KOPT-K1 (cell line): ENCODE data around the gene MYCN.
"Not testable (repeated sequence)": the region's sequence is repeated elsewhere in the genome, so short reads cannot be mapped to it uniquely, and the experiment has no call there.

Source experiments
- H3K27ac ChIP-seq: fragments of 200-600 bp; sonication (generic); 2 replicates; pipeline ENCODE4 v1.5.1; 2016; ENCODE audit warnings: antibody characterized with exemption, mild to moderate bottlenecking, low read depth, low read length; ENCODE audit not compliant: poor library complexity, severe bottlenecking
- H3K36me3 ChIP-seq: fragments of 200-600 bp; sonication (generic); 2 replicates; pipeline ENCODE4 v1.5.1; 2017; ENCODE audit warnings: antibody characterized with exemption, mild to moderate bottlenecking, low read length, moderate library complexity; ENCODE audit not compliant: insufficient read depth
- H3K9me3 ChIP-seq: fragments of 200-600 bp; sonication (generic); 2 replicates; pipeline ENCODE4 v1.5.1; 2017; ENCODE audit warnings: antibody characterized with exemption, low read length, mild to moderate bottlenecking; ENCODE audit not compliant: insufficient read depth, poor library complexity, severe bottlenecking

The MYCN gene

DNA sequence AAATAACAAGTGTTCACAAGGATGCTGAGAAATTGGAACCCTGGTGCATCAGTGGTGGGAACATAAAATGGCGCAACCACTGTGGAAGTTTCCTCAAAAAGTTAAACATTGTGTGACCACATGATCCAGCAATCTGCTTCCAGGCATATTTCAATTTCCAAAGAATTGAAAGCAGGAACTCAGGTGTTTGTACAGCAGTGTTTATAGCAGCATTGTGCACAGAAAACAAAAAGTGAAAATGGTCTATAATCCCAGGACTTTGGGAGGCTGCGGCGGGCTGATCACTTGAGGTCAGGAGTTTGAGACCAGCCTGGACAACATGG lies 38.6 kb upstream of the MYCN start:
- no peaks in the 10 kb centered on the region for H3K36me3 ChIP-seq
- no peak overlapping the region for H3K27ac ChIP-seq
- H3K9me3 ChIP-seq = peaks cover 17% of the 10 kb centered on the region

DNA sequence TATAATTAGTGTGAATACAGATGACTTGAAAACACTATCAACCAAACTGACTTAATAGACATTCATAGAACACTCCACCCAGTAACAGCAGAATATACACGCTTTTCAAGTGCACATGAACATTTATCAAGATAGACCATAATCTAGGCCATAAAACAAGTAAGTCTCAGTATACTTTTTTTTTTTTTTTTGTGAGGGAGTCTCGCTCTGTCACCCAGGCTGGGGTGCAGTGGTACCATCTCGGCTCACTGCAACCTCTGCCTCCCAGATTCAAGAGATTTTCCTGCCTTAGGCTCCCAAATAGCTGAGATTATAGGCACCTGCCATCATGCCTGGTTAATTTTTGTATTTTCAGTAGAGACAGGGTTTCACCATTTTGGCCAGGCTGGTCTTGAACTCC lies 36.4 kb upstream of the MYCN start:
- H3K27ac ChIP-seq, H3K9me3 ChIP-seq, H3K36me3 ChIP-seq: not testable (repeated sequence)

DNA sequence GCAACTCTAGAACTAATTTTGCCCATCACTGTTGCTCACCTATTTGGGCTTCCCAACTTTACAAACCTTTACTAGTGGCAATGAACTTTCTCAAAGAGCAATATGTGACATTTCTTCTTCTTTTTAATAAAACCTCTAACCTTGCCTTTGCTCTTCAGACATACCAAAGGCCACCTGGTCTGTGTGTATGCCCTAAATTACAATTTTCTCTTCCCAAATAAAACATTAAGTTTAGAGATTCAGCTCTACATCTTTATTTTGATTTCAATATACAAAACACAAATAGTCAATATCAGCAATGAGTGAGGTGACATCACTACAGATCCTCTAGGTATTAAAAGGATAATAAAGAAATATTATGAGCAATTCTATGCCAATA lies 35.1 kb upstream of the MYCN start:
- Histone ChIP-seq H3K27ac (no peak overlapping the region), H3K9me3 (no peaks in the 10 kb centered on the region), H3K36me3 (no peaks in the 10 kb centered on the region)

DNA sequence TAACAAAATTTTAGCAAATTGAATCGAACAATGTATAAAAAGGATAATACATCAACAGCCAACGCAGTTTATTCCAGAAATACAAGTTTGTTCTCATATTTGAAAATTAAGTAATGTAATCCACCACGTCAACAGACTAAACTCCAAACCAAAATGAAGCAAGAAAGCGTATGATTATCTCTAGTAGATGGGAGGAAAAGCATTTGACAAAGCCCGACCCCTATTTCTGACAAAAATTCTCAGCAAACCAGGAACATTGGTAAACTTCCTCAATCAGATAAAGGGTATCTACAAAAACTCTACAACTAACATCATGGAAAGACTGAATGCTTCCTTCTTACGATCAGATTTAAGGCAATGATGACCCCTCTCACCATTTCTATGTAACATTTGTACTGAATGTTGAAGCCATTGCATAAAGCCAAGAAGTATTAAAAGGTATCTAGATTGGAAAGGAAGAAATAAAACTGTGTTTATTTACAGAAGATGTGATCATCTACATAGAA lies 34.3 kb upstream of the MYCN start:
- no peaks in the 10 kb centered on the region for H3K36me3 ChIP-seq

DNA sequence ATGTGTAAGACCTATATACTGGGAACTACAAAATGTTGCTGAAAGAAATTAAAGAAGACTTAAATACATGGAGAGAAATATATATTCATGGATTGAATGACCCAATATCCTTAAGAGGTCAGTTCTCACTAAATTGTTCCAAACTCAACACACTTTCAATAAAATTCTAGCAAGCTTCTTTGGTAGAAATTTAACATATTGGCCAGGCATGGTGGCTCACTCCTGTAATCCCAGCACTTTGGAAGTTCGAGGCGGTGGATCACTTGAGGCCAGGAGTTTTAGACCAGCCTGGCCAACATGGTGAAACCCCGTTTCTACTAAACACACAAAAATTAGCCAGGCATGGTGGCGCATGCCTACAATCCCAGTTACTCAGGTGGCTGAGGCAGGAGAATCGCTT lies 33.6 kb upstream of the MYCN start:
- Histone ChIP-seq H3K36me3 (no peaks in the 10 kb centered on the region), H3K9me3 (no peaks in the 10 kb centered on the region), H3K27ac (no peak overlapping the region)

More for the DNA sequence above, 34.3 kb upstream of the MYCN start:
- no peaks in the 10 kb centered on the region for H3K9me3 ChIP-seq
- no peak overlapping the region for H3K27ac ChIP-seq

DNA sequence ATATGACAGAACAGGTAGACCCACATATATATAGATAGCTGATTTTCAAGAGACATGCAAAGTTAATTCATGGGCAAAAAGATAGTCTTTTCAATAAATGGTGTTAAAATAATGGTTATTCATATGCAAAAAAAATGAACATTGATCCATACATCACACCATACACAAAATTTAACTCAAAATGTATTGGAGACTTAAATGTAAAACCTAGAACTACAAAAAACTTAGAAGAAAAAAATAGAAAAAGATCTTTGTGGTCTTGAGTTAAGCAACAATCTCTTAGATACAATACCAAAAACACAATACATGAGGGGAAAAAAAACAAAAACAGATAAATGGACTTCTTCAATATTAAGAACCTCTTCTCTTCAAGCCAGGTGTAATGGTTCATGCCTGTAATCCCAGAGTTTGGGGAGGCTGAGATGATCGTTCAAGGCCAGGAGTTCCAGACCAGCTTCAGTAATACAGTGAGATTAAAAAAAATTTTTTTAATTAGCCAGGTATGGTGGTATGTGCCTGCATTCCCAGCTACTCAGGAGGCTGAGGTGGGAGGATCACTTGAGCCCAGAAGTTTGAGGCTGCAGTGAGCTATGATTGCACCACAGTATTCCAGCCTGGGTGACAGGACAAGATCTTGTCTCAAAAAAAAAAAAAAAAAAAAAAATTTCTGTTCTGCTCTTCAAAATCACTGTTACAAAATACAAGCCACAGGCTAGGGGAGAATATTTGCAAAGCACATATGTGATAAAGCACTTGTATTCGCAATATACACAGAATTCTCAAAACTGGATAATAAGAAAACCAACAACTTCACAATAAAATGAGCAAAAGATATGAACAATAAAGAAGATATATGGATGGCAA lies 32.7 kb upstream of the MYCN start:
- H3K36me3 ChIP-seq = no peaks in the 10 kb centered on the region
- H3K9me3 ChIP-seq = no peaks in the 10 kb centered on the region
- no peak overlapping the region for H3K27ac ChIP-seq

DNA sequence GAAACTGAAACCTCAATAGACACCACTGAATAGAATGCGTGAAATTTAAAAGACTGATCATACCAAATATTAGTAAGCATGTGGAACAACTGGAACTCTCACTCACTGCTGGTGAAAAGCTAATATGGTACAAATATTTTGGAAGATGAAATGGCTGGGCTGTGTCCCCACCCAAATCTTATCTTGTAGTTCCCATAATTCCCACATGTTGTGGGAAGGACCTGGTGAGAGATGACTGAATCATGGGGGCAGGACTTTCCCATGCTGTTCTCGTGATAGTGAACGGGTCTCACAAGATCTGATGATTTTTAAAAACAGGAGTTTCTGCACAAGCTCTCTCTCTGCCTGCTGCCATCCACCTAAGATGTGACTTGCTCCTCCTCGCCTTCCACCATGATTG lies 32.0 kb upstream of the MYCN start:
- Histone ChIP-seq H3K9me3 (no peaks in the 10 kb centered on the region), H3K27ac (no peak overlapping the region), H3K36me3 (no peaks in the 10 kb centered on the region)

DNA sequence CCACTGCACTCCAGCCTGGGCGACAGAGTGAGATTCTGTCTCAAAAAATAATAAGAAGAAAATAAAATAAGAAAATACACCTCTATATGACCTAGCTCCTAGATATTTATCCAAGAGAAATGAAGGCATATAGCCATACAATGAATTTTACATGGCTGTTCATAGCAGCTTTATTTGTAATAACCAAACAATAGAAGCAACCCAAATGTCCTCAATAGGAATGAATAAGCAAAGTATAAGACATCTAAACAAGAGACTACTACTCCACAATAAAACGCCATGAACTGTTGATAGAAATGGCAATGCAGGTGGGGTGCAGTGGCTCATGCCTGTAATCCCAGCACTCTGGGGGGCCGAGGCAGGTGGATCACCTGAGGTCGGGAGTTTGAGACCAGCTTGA lies 31.2 kb upstream of the MYCN start:
- no peak overlapping the region for H3K27ac ChIP-seq
- H3K36me3 ChIP-seq = no peaks in the 10 kb centered on the region
- H3K9me3 ChIP-seq = no peaks in the 10 kb centered on the region

DNA sequence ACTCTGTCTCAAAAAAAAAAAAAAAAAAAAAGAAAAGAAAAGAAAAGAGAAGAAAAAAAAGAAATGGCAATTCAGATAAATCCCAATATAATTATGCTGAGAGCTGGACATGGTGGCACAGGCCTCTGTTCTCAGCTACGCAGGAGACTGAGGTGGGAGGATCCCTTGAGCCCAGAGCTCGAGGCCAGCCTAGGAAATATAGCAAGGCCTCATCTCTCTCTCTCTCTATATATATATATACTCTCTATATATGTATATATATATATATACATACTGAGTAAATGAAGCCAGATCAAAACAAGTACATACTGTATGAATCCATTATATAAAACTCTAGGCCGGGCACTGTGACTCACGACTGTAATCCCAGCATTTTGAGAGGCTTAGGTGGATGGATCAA lies 30.6 kb upstream of the MYCN start:
- H3K9me3 ChIP-seq = no peaks in the 10 kb centered on the region
- no peaks in the 10 kb centered on the region for H3K36me3 ChIP-seq
- no peak overlapping the region for H3K27ac ChIP-seq

DNA sequence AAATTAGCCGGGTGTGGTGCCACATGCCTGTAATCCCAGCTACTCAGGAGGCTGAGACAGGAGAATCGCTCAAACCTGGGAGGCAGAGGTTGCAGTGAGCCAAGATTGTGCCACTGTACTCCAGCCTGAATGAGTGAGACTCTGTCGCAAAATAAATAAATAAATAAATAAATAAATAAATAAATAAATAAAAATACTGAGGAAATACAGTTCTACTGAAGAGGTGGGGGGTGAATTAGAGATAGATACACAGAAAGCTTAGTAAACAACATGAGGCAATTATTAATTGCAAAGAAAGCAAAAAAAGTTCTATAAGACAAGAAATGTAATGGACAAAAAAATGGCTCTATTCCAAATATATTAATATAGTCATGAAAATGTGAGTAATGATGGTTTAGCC lies 29.1 kb upstream of the MYCN start:
- H3K9me3 ChIP-seq, H3K36me3 ChIP-seq, H3K27ac ChIP-seq: not testable (repeated sequence)

DNA sequence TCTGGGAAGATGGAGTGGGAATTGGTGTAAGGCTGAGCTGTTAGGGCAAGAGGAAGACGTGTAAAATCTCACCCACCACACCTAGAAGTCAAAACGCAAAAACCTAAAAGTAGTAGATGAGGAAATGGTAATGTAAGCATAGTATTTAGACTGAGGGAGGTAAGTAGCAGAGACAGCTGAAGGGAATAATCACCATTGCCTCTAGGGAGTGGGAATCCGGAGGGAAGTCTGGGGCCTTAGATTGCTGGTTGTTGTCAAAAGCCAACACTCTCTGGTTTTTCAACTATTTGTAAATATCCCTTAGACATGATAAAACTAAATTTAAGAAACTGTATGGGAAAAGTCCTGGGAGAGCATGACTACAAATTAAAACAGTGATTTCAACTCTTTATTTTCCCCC lies 28.7 kb upstream of the MYCN start:
- Histone ChIP-seq H3K36me3 (no peaks in the 10 kb centered on the region), H3K27ac (no peak overlapping the region), H3K9me3 (no peaks in the 10 kb centered on the region)

DNA sequence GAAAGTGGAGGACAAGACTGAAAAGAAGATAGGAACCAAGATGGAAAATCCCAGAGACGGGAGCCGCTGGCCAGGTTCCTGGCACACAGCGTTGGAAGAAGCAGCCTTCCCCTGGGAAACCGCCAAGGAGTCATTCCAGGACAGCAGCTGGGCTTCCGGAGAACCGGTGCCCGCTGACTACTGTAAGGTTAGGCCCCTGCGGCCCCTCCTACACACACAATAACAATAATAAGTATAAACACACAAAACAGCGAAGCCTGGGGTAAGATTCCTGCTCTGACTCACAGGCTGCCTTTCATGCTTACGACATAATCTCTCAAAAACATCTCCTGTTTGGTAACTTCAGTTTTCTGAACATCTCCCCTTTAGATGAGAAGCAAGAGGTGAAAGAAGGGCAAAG lies 28.1 kb upstream of the MYCN start:
- Histone ChIP-seq H3K27ac (no peak overlapping the region), H3K9me3 (no peaks in the 10 kb centered on the region), H3K36me3 (no peaks in the 10 kb centered on the region)

DNA sequence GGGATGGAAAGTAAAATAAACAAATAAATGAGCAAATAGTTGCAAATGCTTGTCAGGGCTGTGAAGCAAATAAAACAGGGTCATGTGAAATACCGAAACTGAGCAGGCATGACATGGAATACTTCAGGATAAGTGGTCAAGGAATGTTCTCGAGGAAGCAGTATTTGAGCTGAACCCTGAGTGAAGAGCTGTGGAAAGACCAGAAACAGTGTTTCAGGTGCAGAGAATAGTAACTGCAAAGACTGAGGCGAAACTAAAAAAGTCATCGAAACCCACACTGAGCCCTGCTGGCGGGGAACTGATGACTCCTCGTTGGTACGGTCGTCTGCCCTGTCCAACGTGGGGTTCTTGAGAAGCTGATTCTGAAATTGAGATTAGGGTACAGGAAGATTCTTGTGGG lies 27.2 kb upstream of the MYCN start:
- Histone ChIP-seq H3K9me3 (no peaks in the 10 kb centered on the region), H3K27ac (no peak overlapping the region)

DNA sequence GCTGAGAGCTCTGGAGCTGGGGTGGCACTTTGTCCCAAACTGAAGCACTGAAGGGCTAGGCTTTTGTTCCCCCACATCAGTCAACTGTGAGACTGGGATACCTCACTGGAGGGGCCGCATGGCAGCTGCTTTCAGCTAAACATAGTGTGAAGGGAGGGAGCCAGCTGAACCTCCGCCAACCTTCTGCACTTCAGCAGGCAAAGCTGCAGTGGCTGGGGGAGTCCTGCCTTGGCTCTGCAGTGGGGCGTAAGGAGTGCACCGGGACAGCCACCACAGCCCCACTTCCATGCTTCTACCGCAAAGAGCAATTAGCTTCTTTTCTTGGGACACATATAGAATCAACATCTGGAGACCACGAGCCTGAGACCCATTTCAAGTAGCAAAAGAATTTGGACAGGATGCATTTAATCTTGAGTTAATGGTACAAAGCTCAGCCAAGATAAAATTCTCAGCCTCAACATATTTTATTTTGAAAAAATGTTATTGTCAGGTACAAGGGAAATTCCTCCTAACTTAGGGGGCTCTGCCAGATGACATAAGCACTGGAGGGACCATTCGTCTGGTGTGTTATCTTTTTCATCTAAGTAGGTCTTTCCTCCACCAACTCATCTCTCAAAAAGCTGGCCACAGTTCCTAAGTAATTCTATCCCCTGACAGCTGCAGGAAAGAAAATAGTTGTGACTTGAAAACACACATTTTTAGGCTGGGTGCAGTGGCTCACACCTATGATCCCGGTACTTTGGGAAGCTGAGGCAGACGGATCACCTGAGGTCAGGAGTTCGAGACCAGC lies 25.6 kb upstream of the MYCN start:
- Histone ChIP-seq H3K36me3 (no peaks in the 10 kb centered on the region), H3K27ac (no peak overlapping the region), H3K9me3 (no peaks in the 10 kb centered on the region)

More for the DNA sequence above, 27.2 kb upstream of the MYCN start:
- no peaks in the 10 kb centered on the region for H3K36me3 ChIP-seq

DNA sequence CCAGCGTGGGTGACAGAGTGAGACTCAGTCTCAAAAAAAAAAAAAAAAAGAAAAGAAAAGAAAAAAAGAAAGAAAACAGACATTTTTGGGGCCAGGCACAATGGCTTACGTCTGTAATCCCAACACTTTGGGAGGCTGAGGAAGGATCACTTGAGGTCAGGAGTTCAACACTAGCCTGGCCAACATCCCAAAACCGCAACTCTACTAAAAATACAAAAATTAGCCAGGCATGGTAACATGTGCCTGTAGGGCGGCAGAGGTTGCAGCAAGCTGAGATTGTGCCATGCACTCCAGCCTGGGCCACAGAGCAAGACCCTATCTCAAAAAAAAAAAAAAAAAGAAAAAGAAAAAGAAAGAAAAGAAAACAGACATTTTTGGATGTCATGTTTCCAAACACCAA lies 24.8 kb upstream of the MYCN start:
- not testable (repeated sequence) for H3K27ac ChIP-seq

DNA sequence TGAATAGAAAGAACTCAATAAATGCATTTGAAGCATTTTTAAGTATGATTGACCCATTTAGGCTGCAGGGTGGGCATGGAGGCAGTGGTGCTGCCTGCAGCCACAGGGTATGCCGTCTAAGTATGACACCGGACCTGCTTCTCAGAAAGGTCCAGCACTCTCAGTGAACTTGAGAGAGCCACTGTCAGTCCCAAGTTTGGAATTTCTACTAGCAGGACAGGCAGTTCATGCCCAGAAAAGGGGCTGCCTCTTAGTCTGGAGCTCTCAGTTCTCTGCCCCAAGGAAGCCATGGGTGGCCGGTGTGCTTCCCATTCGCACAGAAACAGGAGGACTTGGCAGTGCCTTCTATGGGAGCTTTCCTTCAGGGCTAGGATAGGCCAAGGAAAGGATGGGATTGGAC lies 24.0 kb upstream of the MYCN start:
- Histone ChIP-seq H3K27ac (no peak overlapping the region), H3K36me3 (no peaks in the 10 kb centered on the region), H3K9me3 (no peaks in the 10 kb centered on the region)

More for the DNA sequence above, 24.8 kb upstream of the MYCN start:
- not testable (repeated sequence) for H3K9me3 ChIP-seq, H3K36me3 ChIP-seq
